GM23338 (cell line): ENCODE measurements around the gene ZSCAN31. TPM values are rescaled to one million over a fixed set of nuclear protein-coding genes. Genes with fewer than 3 reads are reported as not detected.

Experiments used
- ATAC-seq: fragments of 200-7000 bp; cut with Tn5 transposase; 3 replicates; pipeline ENCODE4 v1.9.1; 2020
- DNase-seq: peaks from one replicate; pipeline ENCODE4 v3.0.0-alpha.2; 2015; ENCODE audit warnings: low spot score
- H2AFZ ChIP-seq: fragments of 200-600 bp; sonication (generic); 2 replicates; pipeline ENCODE4 v1.8.0; 2016; ENCODE audit warnings: antibody characterized with exemption, mild to moderate bottlenecking, moderate library complexity
- H3F3A ChIP-seq: fragments of 200-600 bp; sonication (generic); replicated peaks from 2 replicates; pipeline ENCODE4 v1.8.0; 2017; ENCODE audit warnings: antibody characterized with exemption, mixed run types, low read depth
- H3K27ac ChIP-seq: fragments of 200-600 bp; sonication (generic); 2 replicates; pipeline ENCODE4 v1.6.1; 2016; ENCODE audit warnings: low read depth
- H3K27me3 ChIP-seq: fragments of 200-600 bp; sonication (generic); 2 replicates; pipeline ENCODE4 v1.8.0; 2016; ENCODE audit warnings: mild to moderate bottlenecking, mixed run types, moderate library complexity; ENCODE audit not compliant: insufficient read depth
- H3K36me3 ChIP-seq: fragments of 200-600 bp; sonication (generic); 2 replicates; pipeline ENCODE4 v1.8.0; 2016; ENCODE audit warnings: mild to moderate bottlenecking; ENCODE audit not compliant: insufficient read depth
- H3K4me1 ChIP-seq: fragments of 200-600 bp; sonication (generic); 2 replicates; pipeline ENCODE4 v1.8.0; 2016; ENCODE audit warnings: mild to moderate bottlenecking, moderate library complexity; ENCODE audit not compliant: insufficient read depth
- H3K4me2 ChIP-seq: fragments of 200-600 bp; sonication (generic); 2 replicates; pipeline ENCODE4 v1.7.1; 2017; ENCODE audit warnings: mixed run types
- H3K4me3 ChIP-seq: fragments of 200-600 bp; sonication (generic); 2 replicates; pipeline ENCODE4 v1.6.1; 2016; ENCODE audit warnings: mixed run types
- H3K79me2 ChIP-seq: fragments of 200-600 bp; sonication (generic); replicated peaks from 2 replicates; pipeline ENCODE4 v1.8.0; 2017; ENCODE audit warnings: mild to moderate bottlenecking; ENCODE audit not compliant: insufficient read depth
- H3K9me2 ChIP-seq: fragments of 200-600 bp; sonication (generic); 2 replicates; pipeline ENCODE4 v1.8.0; 2017; ENCODE audit not compliant: insufficient read depth
- H4K20me1 ChIP-seq: fragments of 200-600 bp; sonication (generic); replicated peaks from 2 replicates; pipeline ENCODE4 v1.8.0; 2017; ENCODE audit warnings: mild to moderate bottlenecking; ENCODE audit not compliant: insufficient read depth
- H3K27ac Mint-ChIP-seq: 2 replicates; pipeline ENCODE4 v1.8.0; 2020; ENCODE audit warnings: inconsistent platforms, mild to moderate bottlenecking, moderate library complexity, mixed read lengths
- H3K27me3 Mint-ChIP-seq: 3 replicates; pipeline ENCODE4 v1.8.0; 2022; ENCODE audit warnings: low read depth, mild to moderate bottlenecking, moderate library complexity, mixed read lengths, inconsistent platforms; ENCODE audit not compliant: insufficient read depth, poor library complexity
- H3K36me3 Mint-ChIP-seq: 3 replicates; pipeline ENCODE4 v1.8.0; 2021; ENCODE audit warnings: low read depth, mild to moderate bottlenecking, inconsistent platforms, moderate library complexity, mixed read lengths
- H3K4me1 Mint-ChIP-seq: 3 replicates; pipeline ENCODE4 v1.8.0; 2020; ENCODE audit warnings: mild to moderate bottlenecking, inconsistent platforms, mixed read lengths
- H3K4me3 Mint-ChIP-seq: 3 replicates; pipeline ENCODE4 v1.8.0; 2021; ENCODE audit warnings: moderate library complexity, mild to moderate bottlenecking, inconsistent platforms, mixed read lengths
- H3K9me3 Mint-ChIP-seq: 3 replicates; pipeline ENCODE4 v1.8.0; 2020; ENCODE audit warnings: moderate library complexity, mild to moderate bottlenecking, inconsistent platforms, mixed read lengths
- CREB1 ChIP-seq: fragments of 250-450 bp; sonication (Bioruptor Pico); IDR thresholded peaks from 2 replicates; pipeline ENCODE4 v1.5.0; 2020; ENCODE audit warnings: low read depth, mild to moderate bottlenecking, moderate library complexity
- EZH2 ChIP-seq: fragments of 200-600 bp; sonication (generic); IDR thresholded peaks from one replicate; pipeline ENCODE4 v1.8.0; 2017; ENCODE audit warnings: antibody characterized with exemption, mild to moderate bottlenecking, low read depth; ENCODE audit not compliant: unreplicated experiment
- EZH2phosphoT487 ChIP-seq: fragments of 200-600 bp; sonication (generic); IDR thresholded peaks from one replicate; pipeline ENCODE4 v1.8.1; 2018; ENCODE audit warnings: antibody characterized with exemption; ENCODE audit not compliant: unreplicated experiment
- JUNB ChIP-seq: IDR thresholded peaks from one replicate; pipeline ENCODE4 v1.6.1; 2016; ENCODE audit warnings: antibody characterized with exemption; ENCODE audit not compliant: unreplicated experiment
- NANOG ChIP-seq: IDR thresholded peaks from 2 replicates; pipeline ENCODE4 v1.6.1; 2016; ENCODE audit warnings: antibody characterized with exemption, borderline replicate concordance
- POLR2AphosphoS5 ChIP-seq: IDR thresholded peaks from 2 replicates; pipeline ENCODE4 v1.6.1; 2016; ENCODE audit warnings: antibody characterized with exemption, low read depth
- STAT1 ChIP-seq: IDR thresholded peaks from one replicate; pipeline ENCODE4 v1.6.1; 2016; ENCODE audit warnings: antibody characterized with exemption; ENCODE audit not compliant: unreplicated experiment
- ZNF114 ChIP-seq: fragments of 250-450 bp; sonication (Bioruptor Pico); IDR thresholded peaks from 2 replicates; pipeline ENCODE4 v1.5.0; 2020; ENCODE audit warnings: mild to moderate bottlenecking, moderate library complexity
- ZNF331 ChIP-seq: fragments of 250-450 bp; sonication (Bioruptor Pico); IDR thresholded peaks from 2 replicates; pipeline ENCODE4 v1.5.0; 2020; ENCODE audit warnings: low read depth, mild to moderate bottlenecking, moderate library complexity
- polyA plus RNA-seq: library from polyadenylated mRNA; unstranded; fragments of >200 nt; fragmentation: Nextera tagmentation; extraction: Ambion mirVana; gene quantifications from 2 replicates; pipeline ENCODE4 v1.2.1, GENCODE V29; 2016
- total RNA-seq: library from RNA; depleted of rRNA; stranded (reverse); fragments of >200 nt; shearing (Covaris generic); gene quantifications from 2 replicates; pipeline ENCODE4 v1.2.3, GENCODE V29; 2014
- TF ChIP-seq, protein P1 (sequence below): IDR thresholded peaks from one replicate; pipeline ENCODE4 v1.6.1; 2018; ENCODE audit warnings: antibody characterized with exemption; ENCODE audit not compliant: unreplicated experiment
- TF ChIP-seq, protein P2 (sequence below): fragments of 250-450 bp; sonication (Bioruptor Pico); IDR thresholded peaks from 2 replicates; pipeline ENCODE4 v1.5.0; 2020; ENCODE audit warnings: mild to moderate bottlenecking, moderate library complexity
- TF ChIP-seq, protein P3 (sequence below): IDR thresholded peaks from 2 replicates; pipeline ENCODE4 v1.6.1; 2016; ENCODE audit warnings: antibody characterized with exemption
- TF ChIP-seq, protein P4 (sequence below), 2 experiments: fragments of 200-600 bp in 1 of 2; sonication (generic) in 1 of 2; conservative IDR thresholded peaks; 2 replicates each; pipeline versions ENCODE4 v1.5.1 to v1.6.1; 2016 to 2017; ENCODE audit warnings: antibody characterized with exemption in 2 of 2, low read depth in 2 of 2, mild to moderate bottlenecking in 2 of 2, moderate library complexity in 1 of 2

ZSCAN31 gene
- total and polyA plus RNA-seq, 2 experiments from 2014 or later: 3.1 to 4.7 TPM

DNA sequence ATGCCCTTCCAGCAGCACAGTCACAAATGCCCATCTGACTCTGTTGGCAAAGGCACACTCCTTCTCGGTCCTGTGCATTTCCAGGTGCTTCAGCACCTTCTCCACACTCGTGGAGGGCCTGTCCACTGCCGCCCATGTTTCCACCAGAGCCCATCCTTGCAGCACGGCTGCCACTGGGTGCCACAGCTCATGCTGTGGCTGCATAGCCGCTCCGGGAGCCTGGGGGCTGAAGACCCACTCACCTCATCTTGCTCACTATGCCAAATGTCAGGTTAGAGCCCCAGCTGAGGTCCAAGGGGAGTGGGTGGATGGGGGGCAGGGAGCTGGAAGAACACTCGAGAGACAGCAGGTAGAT is 20.7 kb upstream of the ZSCAN31 start:
- Histone ChIP-seq H3K9me2 (no peaks in the 10 kb centered on the region), H2AFZ (no peak overlapping the region), H3K27ac (no peak overlapping the region), H3K79me2 (peaks cover 34% of the 10 kb centered on the region), H3K4me1 (peaks cover 4% of the 10 kb centered on the region; the same call in 1 of the 2 replicates), H3K4me2 (peak overlapping the region; percentile 17; the same call in 1 of the 2 replicates), H3K4me3 (no peak overlapping the region), H3K36me3 (no peaks in the 10 kb centered on the region; the same call in 1 of the 2 replicates), H4K20me1 (peaks cover 3% of the 10 kb centered on the region), H3K27me3 (no peaks in the 10 kb centered on the region), H3F3A (no peaks in the 10 kb centered on the region)
- H3K27me3 Mint-ChIP-seq: peaks cover 8% of the 10 kb centered on the region
- H3K36me3 Mint-ChIP-seq: peaks cover 41% of the 10 kb centered on the region
- H3K4me3 Mint-ChIP-seq: no peak overlapping the region; the same call in 2 of the 3 replicates
- H3K27ac Mint-ChIP-seq: peak overlapping the region; percentile 97
- peaks cover 13% of the 10 kb centered on the region for H3K4me1 Mint-ChIP-seq
- H3K9me3 Mint-ChIP-seq: peaks cover 20% of the 10 kb centered on the region; the same call in 2 of the 3 replicates
- TF ChIP-seq, protein P1, sequence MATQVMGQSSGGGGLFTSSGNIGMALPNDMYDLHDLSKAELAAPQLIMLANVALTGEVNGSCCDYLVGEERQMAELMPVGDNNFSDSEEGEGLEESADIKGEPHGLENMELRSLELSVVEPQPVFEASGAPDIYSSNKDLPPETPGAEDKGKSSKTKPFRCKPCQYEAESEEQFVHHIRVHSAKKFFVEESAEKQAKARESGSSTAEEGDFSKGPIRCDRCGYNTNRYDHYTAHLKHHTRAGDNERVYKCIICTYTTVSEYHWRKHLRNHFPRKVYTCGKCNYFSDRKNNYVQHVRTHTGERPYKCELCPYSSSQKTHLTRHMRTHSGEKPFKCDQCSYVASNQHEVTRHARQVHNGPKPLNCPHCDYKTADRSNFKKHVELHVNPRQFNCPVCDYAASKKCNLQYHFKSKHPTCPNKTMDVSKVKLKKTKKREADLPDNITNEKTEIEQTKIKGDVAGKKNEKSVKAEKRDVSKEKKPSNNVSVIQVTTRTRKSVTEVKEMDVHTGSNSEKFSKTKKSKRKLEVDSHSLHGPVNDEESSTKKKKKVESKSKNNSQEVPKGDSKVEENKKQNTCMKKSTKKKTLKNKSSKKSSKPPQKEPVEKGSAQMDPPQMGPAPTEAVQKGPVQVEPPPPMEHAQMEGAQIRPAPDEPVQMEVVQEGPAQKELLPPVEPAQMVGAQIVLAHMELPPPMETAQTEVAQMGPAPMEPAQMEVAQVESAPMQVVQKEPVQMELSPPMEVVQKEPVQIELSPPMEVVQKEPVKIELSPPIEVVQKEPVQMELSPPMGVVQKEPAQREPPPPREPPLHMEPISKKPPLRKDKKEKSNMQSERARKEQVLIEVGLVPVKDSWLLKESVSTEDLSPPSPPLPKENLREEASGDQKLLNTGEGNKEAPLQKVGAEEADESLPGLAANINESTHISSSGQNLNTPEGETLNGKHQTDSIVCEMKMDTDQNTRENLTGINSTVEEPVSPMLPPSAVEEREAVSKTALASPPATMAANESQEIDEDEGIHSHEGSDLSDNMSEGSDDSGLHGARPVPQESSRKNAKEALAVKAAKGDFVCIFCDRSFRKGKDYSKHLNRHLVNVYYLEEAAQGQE: no peak
- TF ChIP-seq ZNF331 (CRISPR knock-in tag): no peak
- TF ChIP-seq NANOG: no peak
- TF ChIP-seq, protein P2, sequence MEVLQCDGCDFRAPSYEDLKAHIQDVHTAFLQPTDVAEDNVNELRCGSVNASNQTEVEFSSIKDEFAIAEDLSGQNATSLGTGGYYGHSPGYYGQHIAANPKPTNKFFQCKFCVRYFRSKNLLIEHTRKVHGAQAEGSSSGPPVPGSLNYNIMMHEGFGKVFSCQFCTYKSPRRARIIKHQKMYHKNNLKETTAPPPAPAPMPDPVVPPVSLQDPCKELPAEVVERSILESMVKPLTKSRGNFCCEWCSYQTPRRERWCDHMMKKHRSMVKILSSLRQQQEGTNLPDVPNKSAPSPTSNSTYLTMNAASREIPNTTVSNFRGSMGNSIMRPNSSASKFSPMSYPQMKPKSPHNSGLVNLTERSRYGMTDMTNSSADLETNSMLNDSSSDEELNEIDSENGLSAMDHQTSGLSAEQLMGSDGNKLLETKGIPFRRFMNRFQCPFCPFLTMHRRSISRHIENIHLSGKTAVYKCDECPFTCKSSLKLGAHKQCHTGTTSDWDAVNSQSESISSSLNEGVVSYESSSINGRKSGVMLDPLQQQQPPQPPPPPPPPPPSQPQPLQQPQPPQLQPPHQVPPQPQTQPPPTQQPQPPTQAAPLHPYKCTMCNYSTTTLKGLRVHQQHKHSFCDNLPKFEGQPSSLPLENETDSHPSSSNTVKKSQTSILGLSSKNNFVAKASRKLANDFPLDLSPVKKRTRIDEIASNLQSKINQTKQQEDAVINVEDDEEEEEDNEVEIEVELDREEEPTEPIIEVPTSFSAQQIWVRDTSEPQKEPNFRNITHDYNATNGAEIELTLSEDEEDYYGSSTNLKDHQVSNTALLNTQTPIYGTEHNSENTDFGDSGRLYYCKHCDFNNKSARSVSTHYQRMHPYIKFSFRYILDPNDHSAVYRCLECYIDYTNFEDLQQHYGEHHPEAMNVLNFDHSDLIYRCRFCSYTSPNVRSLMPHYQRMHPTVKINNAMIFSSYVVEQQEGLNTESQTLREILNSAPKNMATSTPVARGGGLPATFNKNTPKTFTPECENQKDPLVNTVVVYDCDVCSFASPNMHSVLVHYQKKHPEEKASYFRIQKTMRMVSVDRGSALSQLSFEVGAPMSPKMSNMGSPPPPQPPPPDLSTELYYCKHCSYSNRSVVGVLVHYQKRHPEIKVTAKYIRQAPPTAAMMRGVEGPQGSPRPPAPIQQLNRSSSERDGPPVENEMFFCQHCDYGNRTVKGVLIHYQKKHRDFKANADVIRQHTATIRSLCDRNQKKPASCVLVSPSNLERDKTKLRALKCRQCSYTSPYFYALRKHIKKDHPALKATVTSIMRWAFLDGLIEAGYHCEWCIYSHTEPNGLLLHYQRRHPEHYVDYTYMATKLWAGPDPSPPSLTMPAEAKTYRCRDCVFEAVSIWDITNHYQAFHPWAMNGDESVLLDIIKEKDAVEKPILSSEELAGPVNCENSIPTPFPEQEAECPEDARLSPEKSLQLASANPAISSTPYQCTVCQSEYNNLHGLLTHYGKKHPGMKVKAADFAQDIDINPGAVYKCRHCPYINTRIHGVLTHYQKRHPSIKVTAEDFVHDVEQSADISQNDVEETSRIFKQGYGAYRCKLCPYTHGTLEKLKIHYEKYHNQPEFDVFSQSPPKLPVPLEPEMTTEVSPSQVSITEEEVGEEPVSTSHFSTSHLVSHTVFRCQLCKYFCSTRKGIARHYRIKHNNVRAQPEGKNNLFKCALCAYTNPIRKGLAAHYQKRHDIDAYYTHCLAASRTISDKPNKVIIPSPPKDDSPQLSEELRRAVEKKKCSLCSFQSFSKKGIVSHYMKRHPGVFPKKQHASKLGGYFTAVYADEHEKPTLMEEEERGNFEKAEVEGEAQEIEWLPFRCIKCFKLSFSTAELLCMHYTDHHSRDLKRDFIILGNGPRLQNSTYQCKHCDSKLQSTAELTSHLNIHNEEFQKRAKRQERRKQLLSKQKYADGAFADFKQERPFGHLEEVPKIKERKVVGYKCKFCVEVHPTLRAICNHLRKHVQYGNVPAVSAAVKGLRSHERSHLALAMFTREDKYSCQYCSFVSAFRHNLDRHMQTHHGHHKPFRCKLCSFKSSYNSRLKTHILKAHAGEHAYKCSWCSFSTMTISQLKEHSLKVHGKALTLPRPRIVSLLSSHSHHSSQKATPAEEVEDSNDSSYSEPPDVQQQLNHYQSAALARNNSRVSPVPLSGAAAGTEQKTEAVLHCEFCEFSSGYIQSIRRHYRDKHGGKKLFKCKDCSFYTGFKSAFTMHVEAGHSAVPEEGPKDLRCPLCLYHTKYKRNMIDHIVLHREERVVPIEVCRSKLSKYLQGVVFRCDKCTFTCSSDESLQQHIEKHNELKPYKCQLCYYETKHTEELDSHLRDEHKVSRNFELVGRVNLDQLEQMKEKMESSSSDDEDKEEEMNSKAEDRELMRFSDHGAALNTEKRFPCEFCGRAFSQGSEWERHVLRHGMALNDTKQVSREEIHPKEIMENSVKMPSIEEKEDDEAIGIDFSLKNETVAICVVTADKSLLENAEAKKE: no peak
- no peak for TF ChIP-seq STAT1
- TF ChIP-seq ZNF114: no peak
- no peak for TF ChIP-seq EZH2
- TF ChIP-seq EZH2phosphoT487: no peak
- TF ChIP-seq, protein P3, sequence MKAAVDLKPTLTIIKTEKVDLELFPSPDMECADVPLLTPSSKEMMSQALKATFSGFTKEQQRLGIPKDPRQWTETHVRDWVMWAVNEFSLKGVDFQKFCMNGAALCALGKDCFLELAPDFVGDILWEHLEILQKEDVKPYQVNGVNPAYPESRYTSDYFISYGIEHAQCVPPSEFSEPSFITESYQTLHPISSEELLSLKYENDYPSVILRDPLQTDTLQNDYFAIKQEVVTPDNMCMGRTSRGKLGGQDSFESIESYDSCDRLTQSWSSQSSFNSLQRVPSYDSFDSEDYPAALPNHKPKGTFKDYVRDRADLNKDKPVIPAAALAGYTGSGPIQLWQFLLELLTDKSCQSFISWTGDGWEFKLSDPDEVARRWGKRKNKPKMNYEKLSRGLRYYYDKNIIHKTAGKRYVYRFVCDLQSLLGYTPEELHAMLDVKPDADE: no peak
- TF ChIP-seq POLR2AphosphoS5: no peak
- no peak for TF ChIP-seq JUNB
- no peak for TF ChIP-seq CREB1 (CRISPR knock-in tag)
- TF ChIP-seq, protein P4, sequence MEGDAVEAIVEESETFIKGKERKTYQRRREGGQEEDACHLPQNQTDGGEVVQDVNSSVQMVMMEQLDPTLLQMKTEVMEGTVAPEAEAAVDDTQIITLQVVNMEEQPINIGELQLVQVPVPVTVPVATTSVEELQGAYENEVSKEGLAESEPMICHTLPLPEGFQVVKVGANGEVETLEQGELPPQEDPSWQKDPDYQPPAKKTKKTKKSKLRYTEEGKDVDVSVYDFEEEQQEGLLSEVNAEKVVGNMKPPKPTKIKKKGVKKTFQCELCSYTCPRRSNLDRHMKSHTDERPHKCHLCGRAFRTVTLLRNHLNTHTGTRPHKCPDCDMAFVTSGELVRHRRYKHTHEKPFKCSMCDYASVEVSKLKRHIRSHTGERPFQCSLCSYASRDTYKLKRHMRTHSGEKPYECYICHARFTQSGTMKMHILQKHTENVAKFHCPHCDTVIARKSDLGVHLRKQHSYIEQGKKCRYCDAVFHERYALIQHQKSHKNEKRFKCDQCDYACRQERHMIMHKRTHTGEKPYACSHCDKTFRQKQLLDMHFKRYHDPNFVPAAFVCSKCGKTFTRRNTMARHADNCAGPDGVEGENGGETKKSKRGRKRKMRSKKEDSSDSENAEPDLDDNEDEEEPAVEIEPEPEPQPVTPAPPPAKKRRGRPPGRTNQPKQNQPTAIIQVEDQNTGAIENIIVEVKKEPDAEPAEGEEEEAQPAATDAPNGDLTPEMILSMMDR (conservative IDR thresholded peaks at IDR 0.05; ENCODE audit: low read depth in 2 of 2): no peak
- no peak for DNase-seq
- ATAC-seq: no peak
